ENCODE results near the gene PTPN9.

Gene PTPN9

DNA sequence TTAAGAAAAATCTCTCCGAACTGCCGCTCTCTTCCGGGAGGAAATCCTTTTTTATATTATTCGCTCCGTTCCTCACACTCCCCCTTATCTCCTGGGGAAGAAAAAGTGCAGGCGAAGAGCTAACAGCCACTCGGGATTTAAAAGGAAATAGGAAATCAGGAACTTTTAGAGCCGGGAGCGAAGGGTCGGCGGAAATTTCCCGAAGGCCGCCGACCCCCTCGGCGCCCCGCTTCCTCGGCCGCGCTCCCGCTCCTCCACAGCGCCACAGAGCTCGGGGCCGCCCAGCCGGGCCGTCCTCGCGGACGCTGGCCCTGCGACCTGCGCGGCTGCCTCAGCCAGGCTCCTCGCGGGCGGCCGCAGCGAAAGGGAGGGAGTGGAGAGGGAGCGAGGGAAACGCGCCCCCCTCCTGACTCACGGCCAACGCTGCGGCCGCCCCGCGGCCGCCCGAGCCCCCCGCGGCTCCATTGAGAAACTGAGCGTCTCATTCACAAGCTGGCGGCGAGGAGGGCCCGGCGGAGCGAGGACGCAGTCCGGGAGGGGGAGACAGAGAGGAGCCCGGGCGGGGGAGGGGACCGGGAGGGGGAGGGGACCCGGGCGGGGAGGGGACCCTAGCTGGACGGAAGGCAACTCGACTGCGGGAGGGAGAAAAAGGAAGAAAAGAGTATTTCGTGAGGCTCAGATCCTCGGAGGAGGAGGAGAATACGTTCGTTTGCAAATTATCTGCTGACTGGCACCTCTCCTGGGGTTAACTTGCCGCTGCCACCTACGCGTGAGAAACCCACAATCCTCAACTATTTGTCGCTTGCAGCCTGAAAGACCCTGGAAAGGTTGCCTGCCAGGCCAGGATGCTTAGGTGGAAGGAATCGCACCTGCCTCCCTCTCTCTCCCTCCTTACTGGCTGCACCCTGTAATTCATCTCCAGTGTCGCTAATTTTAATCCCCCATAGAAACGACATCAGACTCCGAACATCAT is at the start of gene PTPN9:
TSS of gene PTPN9 (minus strand) at position 368 of the 973 bp plus-strand sequence. CDS start 539 bp downstream, outside the sequence.
- peak within 1 kb of the TSS; percentile 70 to 98 (median 94) for H3K27ac ChIP-seq
- H3K4me3 ChIP-seq = peak within 1 kb of the TSS; percentile 73 to 90 (median 86)

DNA sequence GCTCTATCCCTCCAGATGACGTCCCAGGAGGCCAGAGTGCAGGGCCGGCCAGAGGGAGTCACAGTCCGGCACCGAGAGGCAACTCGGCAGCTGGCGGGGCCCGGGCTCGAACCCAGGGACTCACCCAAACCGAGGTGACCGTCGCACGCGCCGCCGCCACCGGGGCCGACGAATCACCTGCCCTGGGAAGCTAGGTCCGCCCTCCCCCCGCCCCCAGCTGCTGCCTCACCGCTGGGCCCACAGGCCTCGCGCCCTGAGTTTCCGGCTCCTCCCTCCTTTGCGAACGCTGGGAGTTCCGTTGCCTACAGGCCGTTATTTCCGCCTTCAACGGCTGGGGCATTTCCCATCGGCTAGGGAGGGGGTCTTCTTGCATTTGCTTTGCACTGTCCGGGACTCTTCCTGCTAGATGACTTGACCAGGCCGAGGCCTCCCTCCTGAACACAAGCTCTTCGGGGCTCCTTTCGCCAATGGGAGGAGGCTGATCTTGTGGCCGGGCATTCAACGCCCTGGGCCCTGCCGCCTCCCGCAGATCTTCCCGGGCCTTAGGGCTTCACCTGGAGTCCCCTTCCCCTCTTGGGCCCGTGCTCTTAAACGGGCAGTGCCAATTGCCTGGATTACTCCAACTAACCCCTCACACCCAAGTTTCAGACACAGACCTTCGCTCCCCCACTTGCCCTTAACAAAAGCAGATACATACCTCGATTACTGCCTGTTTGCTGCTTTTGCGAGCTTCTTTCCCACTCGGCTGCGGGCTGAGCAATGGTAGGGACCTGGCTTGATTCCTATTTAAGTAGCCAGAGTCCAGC is 46.6 kb upstream of the PTPN9 start, which contains the start of gene SNUPN:
TSS of gene SNUPN (minus strand) at position 184 of the 806 bp plus-strand sequence. CDS start 4,674 bp downstream, outside the sequence.
- Histone ChIP-seq H3K27ac (peak within 1 kb of the TSS; percentile 89 to 99 (median 96)), H3K4me3 (peak within 1 kb of the TSS; percentile 75 to 98 (median 87))

DNA sequence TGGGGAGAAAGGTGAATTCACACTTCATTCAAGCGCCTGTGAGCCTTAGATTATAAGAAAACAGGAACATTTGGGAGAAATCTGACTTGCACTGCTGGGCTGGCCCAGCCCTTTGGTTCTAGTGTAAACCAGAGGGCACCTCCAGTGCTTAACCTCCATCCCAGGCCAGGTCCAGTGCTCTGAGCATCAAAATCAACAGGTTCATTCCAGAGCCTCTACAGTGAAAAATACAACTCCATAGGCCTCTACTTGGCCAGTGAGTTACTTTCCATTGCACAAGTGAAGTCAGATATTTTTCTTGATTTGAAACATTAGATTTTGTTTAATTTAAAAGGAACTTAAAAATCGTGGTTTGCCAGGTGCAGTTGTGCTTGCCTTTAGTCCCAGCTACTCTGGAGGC is 43.4 kb upstream of the PTPN9 start:
- no peak overlapping the region for H3K4me3 ChIP-seq
- peak overlapping the region in 11 of 21 experiments; percentile 11 to 82 (median 43) for H3K27ac ChIP-seq

DNA sequence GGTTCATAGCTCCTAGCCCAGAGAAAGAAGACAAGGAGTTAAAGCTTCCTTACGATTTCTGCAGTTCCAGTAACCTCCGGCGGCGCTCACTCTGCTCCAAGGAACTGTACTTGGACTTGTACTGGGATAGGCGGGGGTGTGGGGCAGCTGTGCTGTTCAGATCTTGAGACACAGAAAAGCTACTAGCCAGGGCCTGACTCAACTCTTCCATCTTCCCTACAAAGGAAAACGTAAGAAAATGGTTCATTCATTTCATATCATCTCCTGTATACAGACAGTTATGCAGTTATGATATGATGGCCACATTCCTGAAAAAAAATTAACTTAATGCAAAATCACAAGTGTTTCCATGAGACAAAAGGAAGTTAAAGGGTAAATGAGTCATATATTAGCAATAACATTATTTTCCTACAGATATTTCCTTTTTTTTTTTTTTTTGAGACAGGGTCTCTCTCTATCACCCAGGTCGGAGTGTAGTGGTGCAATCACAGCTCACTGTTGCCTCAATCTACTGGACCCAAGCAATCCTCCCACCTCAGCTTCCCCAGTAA is 41.8 kb upstream of the PTPN9 start:
- peak overlapping the region in 20 of 21 experiments; percentile 21 to 86 (median 75) for H3K27ac ChIP-seq

DNA sequence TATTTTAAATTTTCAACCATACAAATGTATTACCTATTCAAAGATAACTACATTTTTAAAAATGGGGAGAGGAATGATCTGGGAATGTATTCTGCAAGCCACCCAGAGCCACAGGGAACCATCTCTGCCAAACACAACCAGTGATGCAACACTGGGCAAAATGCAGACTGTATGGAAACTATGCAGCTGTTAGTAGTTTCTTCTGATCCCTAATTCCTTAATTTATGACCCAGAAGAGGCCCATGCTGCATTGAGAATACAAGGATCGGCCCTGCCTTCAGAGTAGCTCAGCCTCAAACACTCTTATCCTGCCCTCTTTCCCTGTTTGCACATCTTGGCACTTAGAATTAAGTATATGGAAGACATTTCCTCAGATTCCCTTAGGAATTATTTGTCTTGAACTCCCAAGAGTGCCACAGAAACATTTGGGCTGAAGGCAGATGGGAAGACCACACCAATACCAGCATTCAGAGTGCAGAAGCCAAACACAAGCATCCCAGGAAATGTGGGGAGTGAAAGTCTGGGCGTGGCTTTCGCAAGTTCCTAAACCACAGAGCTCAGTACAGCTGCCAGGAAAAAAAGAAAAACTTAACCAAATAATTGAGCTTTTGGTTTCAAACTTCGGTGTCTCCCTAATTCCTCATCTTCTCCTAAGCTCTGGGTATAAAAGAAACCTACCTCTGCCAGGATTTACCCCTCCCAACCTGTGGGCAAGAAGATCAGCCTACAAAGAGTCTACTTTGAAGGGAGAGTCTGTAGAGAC is 41.1 kb upstream of the PTPN9 start:
- Histone ChIP-seq H3K27ac (peak overlapping the region in 19 of 21 experiments; percentile 25 to 86 (median 74)), H3K4me3 (peak overlapping the region in 1 of 7 experiments; percentile 20)

More for the DNA sequence above, 41.8 kb upstream of the PTPN9 start:
- H3K4me3 ChIP-seq = peak overlapping the region in 1 of 7 experiments; percentile 20

DNA sequence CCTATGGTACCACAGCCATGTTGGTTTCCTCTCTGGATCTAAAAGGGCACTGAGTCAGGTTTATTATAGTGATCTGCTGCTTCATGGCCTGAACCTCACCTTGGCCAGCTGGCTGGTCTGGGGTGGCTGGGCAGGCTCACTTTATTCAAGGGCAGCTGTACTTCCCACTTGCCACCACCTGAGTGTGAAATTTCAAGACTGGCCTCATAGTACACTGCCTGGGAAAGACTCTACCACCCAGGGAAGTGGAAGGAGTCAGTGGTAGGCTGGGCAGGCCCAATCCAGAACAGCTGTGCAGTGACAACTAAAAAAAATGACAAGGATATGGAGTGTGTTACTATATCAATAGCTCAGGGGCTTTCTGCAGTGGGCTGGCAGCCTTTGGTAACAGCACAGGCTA is 37.7 kb upstream of the PTPN9 start:
- no peak overlapping the region for H3K27ac ChIP-seq
- no peak overlapping the region for H3K4me3 ChIP-seq

DNA sequence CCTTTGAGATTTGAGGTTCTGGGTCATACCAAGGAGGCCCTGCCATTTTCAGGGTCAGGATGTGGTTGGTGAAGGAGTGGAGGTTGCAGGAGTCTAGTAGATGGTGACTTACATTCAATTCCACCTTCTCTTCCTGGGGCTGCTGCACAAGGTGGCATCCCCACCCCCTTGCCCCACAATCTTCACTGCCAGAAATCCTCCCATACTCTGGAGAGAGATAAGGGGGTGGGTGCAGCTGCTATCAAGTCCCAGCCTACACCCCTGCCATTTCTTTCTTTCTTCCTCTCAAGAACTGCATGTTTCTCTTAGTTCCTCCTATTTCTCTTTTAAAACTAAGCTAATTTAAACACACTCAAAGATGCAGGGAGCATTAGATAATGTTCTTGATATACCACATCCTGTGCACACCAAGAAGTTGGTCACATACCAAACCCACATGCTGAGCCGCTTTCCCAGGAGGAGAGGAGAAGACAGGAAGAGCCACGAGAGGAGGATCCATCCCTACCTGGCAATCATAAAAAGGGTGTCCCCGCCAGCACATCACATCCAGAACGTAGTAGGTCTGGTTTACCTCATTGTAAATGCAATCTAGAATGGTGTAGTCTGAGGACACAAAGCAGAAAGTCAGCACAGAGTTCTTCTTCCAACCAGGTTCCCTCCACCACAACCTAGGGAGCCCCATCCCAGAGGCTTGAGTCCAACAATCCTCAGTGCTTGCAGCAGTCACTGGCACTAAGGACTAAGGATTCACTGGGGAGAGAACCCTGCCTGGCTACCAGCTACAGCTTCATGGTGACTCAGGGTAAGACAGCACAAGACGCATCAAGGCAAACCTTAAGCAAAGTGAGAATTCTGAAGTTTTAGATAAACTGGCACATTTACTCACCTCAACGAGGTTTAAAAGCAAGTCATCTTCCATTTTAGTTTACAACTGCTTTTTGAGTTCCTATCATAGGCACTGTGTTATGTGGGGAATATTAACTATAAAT is 27.9 kb upstream of the PTPN9 start:
- Histone ChIP-seq H3K4me3 (no peak overlapping the region), H3K27ac (peak overlapping the region in 12 of 21 experiments; percentile 3 to 90 (median 62))

DNA sequence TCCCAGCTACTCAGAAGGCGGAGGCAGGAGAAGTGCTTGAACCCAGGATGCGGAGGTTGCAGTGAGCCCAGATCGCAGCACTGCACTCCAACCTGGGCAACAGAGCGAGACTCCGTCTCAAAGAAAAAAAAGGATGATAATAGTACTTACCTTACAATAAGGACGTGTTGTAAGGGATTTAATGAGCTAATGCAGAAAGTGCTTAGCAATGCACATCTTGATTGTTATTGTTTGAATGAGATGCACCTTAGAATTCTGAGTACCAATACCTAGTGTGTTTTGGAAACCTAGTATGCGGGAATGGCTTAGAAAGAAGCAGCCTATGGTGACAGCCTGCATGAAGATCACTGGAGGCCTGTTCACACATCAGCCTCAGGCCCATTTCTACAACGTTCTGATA is 26.9 kb upstream of the PTPN9 start:
- H3K27ac ChIP-seq = peak overlapping the region in 11 of 21 experiments; percentile 3 to 90 (median 63)
- no peak overlapping the region for H3K4me3 ChIP-seq

DNA sequence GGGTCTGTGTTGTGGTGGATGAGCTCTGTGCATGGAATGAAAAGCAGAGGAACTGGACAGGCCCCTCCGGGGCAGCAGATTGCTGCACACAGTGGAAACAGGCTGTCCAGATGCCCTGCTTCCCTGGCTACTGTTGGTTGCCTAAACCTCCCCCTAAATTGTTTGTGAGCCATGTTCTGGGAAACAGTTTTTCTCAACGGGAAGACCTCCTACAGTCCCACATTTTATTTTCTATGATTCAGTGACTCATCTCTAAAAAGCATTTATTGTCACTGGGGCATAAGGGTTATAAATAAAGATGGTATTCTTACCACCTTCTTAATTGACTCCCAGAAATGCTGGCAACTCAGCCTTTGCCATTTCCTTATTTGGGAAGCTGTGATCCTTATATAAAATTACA is 20.3 kb upstream of the PTPN9 start:
- peak overlapping the region in 6 of 21 experiments; percentile 37 to 52 (median 42) for H3K27ac ChIP-seq
- no peak overlapping the region for H3K4me3 ChIP-seq

DNA sequence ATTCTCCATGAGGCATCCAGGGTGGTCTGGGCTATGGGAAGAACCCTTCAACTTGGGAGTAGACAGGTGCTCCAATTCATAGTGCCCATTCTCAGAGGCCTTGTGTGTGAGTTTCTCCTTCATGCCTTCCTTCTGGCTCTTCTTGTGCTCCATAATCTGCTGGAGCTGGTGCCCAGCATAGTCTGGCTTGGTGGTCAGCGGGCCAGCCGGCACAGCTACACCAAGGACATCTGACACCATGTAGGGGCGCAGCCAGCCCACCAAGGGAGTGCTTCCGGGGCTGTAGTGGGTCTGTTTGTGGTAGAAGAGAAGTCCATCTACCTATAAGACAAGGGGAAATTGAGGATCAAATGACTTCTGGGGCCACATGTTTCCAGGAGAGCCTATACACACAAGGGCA is 19.2 kb upstream of the PTPN9 start:
- H3K27ac ChIP-seq = peak overlapping the region in 10 of 21 experiments; percentile 12 to 66 (median 43)

DNA sequence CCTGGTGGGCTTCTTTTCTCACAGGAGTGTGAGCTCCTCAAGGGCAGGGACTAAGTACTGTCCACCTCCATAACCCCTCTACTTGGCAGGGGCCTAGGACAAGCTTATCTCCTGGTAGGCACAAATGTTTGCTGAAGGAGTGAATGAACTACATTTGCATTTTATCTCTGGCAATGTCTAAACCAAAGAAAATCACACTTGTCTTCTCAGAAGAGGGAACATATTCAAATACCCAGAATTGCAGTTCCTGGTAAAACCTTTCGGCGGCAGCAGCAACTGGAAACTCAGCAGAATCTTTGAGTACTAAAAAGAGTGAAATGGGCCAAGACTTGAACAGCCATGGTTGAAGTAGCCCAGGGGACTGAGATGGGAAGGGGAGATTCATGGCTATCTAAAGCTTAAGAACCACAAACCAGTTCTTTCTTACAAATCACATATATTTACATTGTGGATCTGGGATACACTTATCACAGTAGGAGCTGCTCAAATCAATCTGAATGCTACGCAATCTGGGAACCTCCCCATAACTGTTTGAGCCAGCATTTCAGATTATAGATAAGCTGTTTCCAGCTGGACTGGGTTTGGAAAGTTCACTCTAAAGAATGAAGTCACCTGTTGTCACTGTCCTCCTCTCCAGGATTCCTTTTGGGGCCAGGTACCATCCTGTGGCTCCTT is 18.7 kb upstream of the PTPN9 start:
- Histone ChIP-seq H3K27ac (peak overlapping the region in 7 of 21 experiments; percentile 4 to 66 (median 47)), H3K4me3 (no peak overlapping the region)

More for the DNA sequence above, 19.2 kb upstream of the PTPN9 start:
- no peak overlapping the region for H3K4me3 ChIP-seq

DNA sequence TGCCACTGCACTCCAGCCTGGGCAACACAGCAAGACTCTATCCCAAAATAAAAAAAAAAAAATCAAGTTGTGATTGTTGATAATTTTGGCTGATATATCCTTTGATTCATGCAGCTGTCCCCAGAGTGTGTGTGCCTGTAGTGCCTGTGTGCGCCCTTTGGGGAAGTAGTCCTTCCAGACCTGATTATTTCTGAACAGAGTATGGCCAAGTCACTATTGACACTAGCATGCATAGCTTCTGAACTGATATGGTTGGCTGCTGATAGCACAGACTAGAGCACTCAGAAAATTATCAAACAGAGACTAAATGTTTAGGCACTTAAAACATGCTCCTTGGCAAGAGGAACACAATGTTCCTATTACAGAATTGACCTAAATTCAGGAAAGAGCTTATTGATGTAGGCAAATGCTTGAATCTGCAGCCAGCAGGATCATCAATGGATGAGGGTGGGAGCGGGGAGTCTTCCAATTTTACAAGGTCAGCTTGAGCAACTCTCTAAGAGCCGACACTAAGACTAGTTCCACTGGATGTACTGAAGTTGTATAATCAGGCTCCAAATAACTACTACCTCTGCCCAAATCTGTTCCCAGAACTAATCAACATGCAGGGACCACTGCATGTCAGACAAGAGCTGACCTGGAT is 17.7 kb upstream of the PTPN9 start:
- Histone ChIP-seq H3K4me3 (no peak overlapping the region), H3K27ac (peak overlapping the region in 1 of 21 experiments; percentile 30)

DNA sequence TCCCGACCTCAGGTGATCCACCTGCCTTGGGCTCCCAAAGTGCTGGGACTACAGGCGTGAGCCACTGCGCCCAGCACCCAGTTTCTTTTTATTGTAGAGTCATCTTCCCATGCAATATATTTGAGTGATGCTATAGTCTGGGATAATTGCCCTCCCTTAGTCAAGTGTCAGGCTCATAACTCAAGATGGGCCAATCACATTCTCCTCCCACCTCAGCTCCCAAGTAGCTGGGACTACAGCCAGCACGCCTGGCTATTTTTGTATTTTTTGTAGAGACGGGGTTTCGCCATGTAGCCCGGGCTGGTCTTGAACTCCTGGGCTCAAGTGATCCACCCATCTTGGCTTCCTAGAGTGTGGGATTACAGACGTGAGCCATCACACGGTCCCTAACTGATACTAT is 15.2 kb upstream of the PTPN9 start:
- Histone ChIP-seq H3K4me3 (no peak overlapping the region), H3K27ac (no peak overlapping the region)

DNA sequence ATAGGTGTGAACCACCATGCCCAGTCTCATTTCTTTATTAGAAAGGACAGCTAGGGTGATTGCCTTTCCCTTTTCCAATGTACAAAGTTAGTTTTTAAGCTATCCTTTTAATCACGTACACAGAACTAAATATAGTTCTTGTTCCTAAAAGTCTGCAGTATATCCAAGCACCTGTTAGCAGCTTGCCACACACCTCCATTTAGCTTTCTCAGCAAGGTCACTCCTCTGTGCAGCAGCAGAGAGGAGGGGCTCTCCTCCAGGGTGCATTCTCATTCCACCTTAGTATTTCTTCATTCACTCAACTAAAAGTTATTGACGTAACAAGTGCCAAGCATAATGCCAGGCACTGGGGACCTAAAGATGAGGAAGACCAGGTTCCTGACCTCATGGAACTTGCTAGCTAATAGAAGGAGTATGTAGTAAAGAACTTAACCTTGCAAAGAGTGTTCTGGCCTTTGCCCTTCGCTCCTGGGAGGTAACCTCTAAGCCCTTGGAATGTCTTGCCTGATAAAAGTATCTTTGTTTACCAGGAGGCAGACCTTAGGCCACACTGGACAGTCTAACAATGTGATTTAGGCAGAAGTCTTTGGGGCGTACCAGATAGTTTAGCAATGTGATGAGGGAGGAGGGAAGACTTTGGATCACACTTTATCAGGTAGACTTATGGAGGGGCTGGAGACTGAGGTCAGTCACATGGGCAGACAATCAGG is 12.7 kb upstream of the PTPN9 start:
- Histone ChIP-seq H3K4me3 (no peak overlapping the region), H3K27ac (no peak overlapping the region)

DNA sequence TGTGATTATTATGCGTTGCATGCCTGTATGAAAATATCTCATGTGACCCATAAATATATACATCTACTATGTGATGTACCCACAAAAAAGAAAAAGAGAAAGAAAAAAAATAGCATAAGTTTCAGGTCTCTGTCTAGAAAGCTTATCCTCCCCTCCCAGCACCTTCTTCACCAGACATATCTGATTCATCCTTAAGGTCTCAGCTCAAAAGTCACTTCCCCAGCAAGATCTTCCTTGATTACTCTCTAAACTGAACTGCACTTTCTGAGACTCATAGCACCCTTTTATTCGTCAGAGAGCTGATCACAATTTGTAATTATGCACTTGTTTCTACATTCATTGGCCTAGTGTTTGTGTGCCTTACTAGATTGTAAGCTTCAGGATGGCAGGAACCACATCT is 11.1 kb upstream of the PTPN9 start:
- Histone ChIP-seq H3K4me3 (no peak overlapping the region), H3K27ac (no peak overlapping the region)

DNA sequence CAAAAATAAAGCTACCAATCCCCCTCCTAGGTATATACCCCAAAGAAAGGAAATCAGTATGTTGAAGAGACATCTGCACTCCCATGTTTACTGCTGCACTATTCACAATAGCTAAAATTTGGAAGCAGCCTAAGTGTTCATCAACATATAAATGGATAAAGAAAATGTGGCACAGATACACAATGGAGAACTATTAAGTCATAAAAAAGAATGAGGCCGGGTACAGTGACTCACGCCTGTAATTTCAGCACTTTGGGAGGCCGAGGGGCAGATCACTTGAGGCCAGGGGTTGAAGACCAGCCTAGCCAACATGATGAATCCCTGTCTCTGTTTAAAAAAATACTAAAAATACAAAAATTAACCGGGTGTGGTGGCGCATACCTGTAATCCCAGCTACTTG is 10.0 kb upstream of the PTPN9 start:
- H3K4me3 ChIP-seq = no peak overlapping the region

More for the DNA sequence above, 10.0 kb upstream of the PTPN9 start:
- no peak overlapping the region for H3K27ac ChIP-seq

Data from skin epidermis (tissue), 12 donors.